ENCODE measurements around the gene IL22RA1.

- TF ChIP-seq NBN (IDR thresholded peaks at IDR 0.05; ENCODE audit: low read depth): no peak
- no peak for TF ChIP-seq CTCF (IDR thresholded peaks at IDR 0.05 in 2 of 3, conservative IDR thresholded peaks at IDR 0.05 in 1 of 3; ENCODE audit: insufficient read depth in 2 of 3, low read depth in 1 of 3, low read length in 3 of 3)
- no peak for TF ChIP-seq KLF6 (CRISPR knock-in tag; IDR thresholded peaks at IDR 0.05; ENCODE audit: borderline replicate concordance)
- TF ChIP-seq MTA2 (IDR thresholded peaks at IDR 0.05; ENCODE audit: low read depth): no peak
- no peak for TF ChIP-seq U2AF2 (optimal IDR thresholded peaks at IDR 0.05; ENCODE audit: low read depth, low read length)
- no peak for TF ChIP-seq CCAR2 (IDR thresholded peaks at IDR 0.05; ENCODE audit: low read depth, low read length)
- no peak for TF ChIP-seq ZC3H4 (CRISPR knock-in tag; IDR thresholded peaks at IDR 0.05; ENCODE audit: borderline replicate concordance)
- TF ChIP-seq SP2 (IDR thresholded peaks at IDR 0.05; ENCODE audit: extremely low read depth, low read depth, low read length, poor library complexity, severe bottlenecking): no peak
- TF ChIP-seq TARDBP (IDR thresholded peaks at IDR 0.05): no peak
- no peak for TF ChIP-seq NR2C1 (IDR thresholded peaks at IDR 0.05)
- no peak for TF ChIP-seq NR2C1 (tag; IDR thresholded peaks at IDR 0.05)
- no peak for TF ChIP-seq TEAD2 (tag; IDR thresholded peaks at IDR 0.05)
- no peak for TF ChIP-seq KLF10 (CRISPR knock-in tag; IDR thresholded peaks at IDR 0.05)
- no peak for TF ChIP-seq YY1 (IDR thresholded peaks at IDR 0.05; ENCODE audit: borderline replicate concordance in 1 of 3, control insufficient read depth in 1 of 3, extremely low read depth in 1 of 3, insufficient read depth in 3 of 3, insufficient read length in 1 of 3, insufficient replicate concordance in 2 of 3, low read depth in 1 of 3, low read length in 2 of 3)
- no peak for TF ChIP-seq CC2D1A (IDR thresholded peaks at IDR 0.05)
Observed at GRCh38 chr1:24092979-24093378, 50.0 kb downstream of the IL22RA1 start.

Measured in K562 (cell line).